Measurements from ENCODE around the gene SEZ6.

GRCh38 chr17:28996554-28997096 is 9.2 kb downstream of the SEZ6 start:
- TF ChIP-seq CTCF (IDR thresholded peaks at IDR 0.05; ENCODE audit: low read depth, low read length) (no peak), EZH2phosphoT487 (IDR thresholded peaks at IDR 0.05; ENCODE audit: low read depth) (no peak)

Data from OCI-LY3 (cell line).